ENCODE results near the gene KRT36. TPM values are rescaled to one million over a fixed set of nuclear protein-coding genes. Genes with fewer than 3 reads are reported as not detected.

KRT36 gene
- total RNA-seq, 1 experiment from 2014 or later: not detected

DNA sequence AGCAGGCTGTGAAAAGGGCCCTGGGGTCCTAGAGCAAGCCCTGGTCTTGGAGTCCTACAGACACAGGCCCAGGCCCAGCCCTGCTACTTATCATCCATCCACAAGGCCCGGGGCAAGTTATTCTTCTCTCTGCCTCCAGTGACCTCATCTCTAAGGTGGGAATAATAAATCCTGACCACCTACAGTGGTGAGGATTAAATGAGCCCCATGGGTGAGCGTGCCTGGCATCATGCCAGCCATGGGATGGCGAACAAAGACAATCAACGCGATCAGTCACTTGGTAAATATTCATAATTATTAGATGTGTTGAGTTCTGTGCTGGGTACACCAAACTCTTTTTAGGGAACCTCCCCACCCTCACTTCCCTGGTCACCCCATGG lies 23.4 kb upstream of the KRT36 start:
- no peaks in the 10 kb centered on the region for H3K36me3 Mint-ChIP-seq (ENCODE audit: insufficient read depth, unreplicated experiment)

DNA sequence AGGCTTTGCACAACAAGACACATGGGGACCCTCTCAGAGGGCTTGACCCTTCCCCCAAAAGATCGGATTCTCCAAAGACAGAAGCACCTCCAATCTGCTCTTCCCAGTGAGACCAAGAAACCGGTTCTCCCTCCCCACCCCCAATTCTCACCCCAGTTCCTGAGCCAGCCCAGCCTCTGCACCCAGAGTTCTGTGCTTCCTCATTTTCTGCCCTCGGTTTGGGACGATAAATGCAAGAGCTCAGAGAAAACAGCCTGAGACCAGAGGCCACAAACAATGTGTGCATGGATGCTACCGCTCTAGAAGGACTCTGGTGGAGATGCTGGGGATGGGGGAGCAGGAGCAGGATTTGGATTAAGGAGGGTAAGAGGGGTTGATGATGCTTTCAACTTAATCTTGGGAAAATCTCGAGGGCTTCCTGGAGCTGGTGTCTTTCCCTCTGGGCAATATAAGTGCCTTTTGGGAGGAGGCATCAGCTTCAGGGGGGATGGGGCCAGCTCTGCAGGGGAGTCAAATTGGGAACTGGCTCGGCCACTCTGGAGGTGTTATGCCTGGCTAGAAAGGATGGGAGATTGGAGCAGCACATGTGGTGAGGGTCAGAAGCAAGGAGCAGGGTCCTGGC lies 22.9 kb upstream of the KRT36 start:
- TF ChIP-seq, protein P1, sequence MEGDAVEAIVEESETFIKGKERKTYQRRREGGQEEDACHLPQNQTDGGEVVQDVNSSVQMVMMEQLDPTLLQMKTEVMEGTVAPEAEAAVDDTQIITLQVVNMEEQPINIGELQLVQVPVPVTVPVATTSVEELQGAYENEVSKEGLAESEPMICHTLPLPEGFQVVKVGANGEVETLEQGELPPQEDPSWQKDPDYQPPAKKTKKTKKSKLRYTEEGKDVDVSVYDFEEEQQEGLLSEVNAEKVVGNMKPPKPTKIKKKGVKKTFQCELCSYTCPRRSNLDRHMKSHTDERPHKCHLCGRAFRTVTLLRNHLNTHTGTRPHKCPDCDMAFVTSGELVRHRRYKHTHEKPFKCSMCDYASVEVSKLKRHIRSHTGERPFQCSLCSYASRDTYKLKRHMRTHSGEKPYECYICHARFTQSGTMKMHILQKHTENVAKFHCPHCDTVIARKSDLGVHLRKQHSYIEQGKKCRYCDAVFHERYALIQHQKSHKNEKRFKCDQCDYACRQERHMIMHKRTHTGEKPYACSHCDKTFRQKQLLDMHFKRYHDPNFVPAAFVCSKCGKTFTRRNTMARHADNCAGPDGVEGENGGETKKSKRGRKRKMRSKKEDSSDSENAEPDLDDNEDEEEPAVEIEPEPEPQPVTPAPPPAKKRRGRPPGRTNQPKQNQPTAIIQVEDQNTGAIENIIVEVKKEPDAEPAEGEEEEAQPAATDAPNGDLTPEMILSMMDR (IDR thresholded peaks at IDR 0.05; ENCODE audit: insufficient read depth in 1 of 2, low read depth in 1 of 2, low read length in 1 of 2, severe bottlenecking in 1 of 2, unreplicated experiment in 1 of 2): no peak
- Histone ChIP-seq H3K4me3 (ENCODE audit: low read depth, low read length) (no peak overlapping the region), H3K36me3 (ENCODE audit: control insufficient read depth, insufficient read depth, low read length) (no peaks in the 10 kb centered on the region), H3K4me1 (peaks cover 28% of the 10 kb centered on the region), H3K9me3 (no peaks in the 10 kb centered on the region), H3K27me3 (replicated peaks; ENCODE audit: control insufficient read depth, insufficient read depth, low read length) (no peaks in the 10 kb centered on the region)
- intact Hi-C loops (cut with micrococcal nuclease; ENCODE audit: unreplicated experiment): no loop called here
- no peak overlapping the region for H3K27ac Mint-ChIP-seq (ENCODE audit: unreplicated experiment)
- H3K27me3 Mint-ChIP-seq (ENCODE audit: insufficient read depth, unreplicated experiment): no peaks in the 10 kb centered on the region
- no peaks in the 10 kb centered on the region for H3K9me3 Mint-ChIP-seq (ENCODE audit: unreplicated experiment)
- no peak for DNase-seq
- POLR2A ChIA-PET: interaction anchor here (0.8 kb wide), 1 partner anchor 10 kb away, joined by 3 read pairs; no protein-coding TSS in a partner anchor
- no TSS peak for BruUV-seq (replicated peaks)
- CTCF ChIA-PET: no interaction called here
- peaks cover 1% of the 10 kb centered on the region for H3K36me3 Mint-ChIP-seq (ENCODE audit: insufficient read depth, unreplicated experiment)
- peaks cover 18% of the 10 kb centered on the region for H3K4me1 Mint-ChIP-seq (ENCODE audit: low read depth, unreplicated experiment)
- no peak overlapping the region for H3K4me3 Mint-ChIP-seq (ENCODE audit: unreplicated experiment)

More for the DNA sequence above, 23.4 kb upstream of the KRT36 start:
- Mint-ChIP-seq H3K4me3 (ENCODE audit: unreplicated experiment) (no peak overlapping the region), H3K27me3 (ENCODE audit: insufficient read depth, unreplicated experiment) (no peaks in the 10 kb centered on the region), H3K4me1 (ENCODE audit: low read depth, unreplicated experiment) (peaks cover 18% of the 10 kb centered on the region), H3K9me3 (ENCODE audit: unreplicated experiment) (no peaks in the 10 kb centered on the region), H3K27ac (ENCODE audit: unreplicated experiment) (no peak overlapping the region)
- no peak for DNase-seq
- H3K36me3 ChIP-seq (ENCODE audit: control insufficient read depth, insufficient read depth, low read length): no peaks in the 10 kb centered on the region
- intact Hi-C loops (cut with micrococcal nuclease; ENCODE audit: unreplicated experiment): no loop called here
- no peaks in the 10 kb centered on the region for H3K9me3 ChIP-seq
- peaks cover 24% of the 10 kb centered on the region for H3K4me1 ChIP-seq
- H3K4me3 ChIP-seq (ENCODE audit: low read depth, low read length): no peak overlapping the region
- ChIA-PET POLR2A (interaction anchor here (0.6 to 0.8 kb wide), 2 partner anchors 9 to 79 kb away, joined by 3 read pairs; no protein-coding TSS in a partner anchor), CTCF (interaction anchor here (1.4 to 1.6 kb wide), 2 partner anchors 36 to 150 kb away, joined by 3 to 4 read pairs; no protein-coding TSS in a partner anchor)
- no peaks in the 10 kb centered on the region for H3K27me3 ChIP-seq (replicated peaks; ENCODE audit: control insufficient read depth, insufficient read depth, low read length)
- BruUV-seq (replicated peaks): no TSS peak
- TF ChIP-seq, protein P1 (IDR thresholded peaks at IDR 0.05; ENCODE audit: insufficient read depth in 1 of 2, low read depth in 1 of 2, low read length in 1 of 2, severe bottlenecking in 1 of 2, unreplicated experiment in 1 of 2): no peak

DNA sequence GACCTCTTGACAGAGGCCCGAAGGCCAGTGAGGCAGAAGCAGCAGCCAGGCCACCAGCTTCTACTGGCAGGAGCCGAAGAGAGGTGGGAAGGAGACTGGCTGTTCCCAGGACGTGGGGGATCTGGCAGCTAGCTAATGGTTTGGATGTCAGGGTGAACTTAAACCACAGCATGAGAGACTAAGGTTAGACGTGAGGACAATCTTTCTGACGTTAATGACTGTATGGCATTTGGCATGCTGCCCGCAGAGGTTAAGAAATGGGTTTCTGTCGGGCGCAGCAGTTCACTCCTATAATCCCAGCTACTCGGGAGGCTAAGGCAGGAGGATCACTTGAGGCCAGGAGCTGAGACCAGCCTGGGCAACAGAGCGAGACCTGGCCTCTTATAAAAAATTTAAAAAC lies 22.0 kb upstream of the KRT36 start:
- POLR2A ChIA-PET: no interaction called here
- BruUV-seq (replicated peaks): no TSS peak
- TF ChIP-seq, protein P1 (IDR thresholded peaks at IDR 0.05; ENCODE audit: insufficient read depth in 1 of 2, low read depth in 1 of 2, low read length in 1 of 2, severe bottlenecking in 1 of 2, unreplicated experiment in 1 of 2): no peak
- H3K27me3 Mint-ChIP-seq (ENCODE audit: insufficient read depth, unreplicated experiment): no peaks in the 10 kb centered on the region
- no peaks in the 10 kb centered on the region for H3K9me3 ChIP-seq
- no peak overlapping the region for H3K4me3 ChIP-seq (ENCODE audit: low read depth, low read length)
- no peaks in the 10 kb centered on the region for H3K9me3 Mint-ChIP-seq (ENCODE audit: unreplicated experiment)
- H3K27me3 ChIP-seq (replicated peaks; ENCODE audit: control insufficient read depth, insufficient read depth, low read length): no peaks in the 10 kb centered on the region
- intact Hi-C loops (cut with micrococcal nuclease; ENCODE audit: unreplicated experiment): no loop called here
- CTCF ChIA-PET: no interaction called here
- no peak for DNase-seq
- H3K4me1 ChIP-seq: peaks cover 38% of the 10 kb centered on the region
- H3K36me3 ChIP-seq (ENCODE audit: control insufficient read depth, insufficient read depth, low read length): no peaks in the 10 kb centered on the region
- no peak overlapping the region for H3K4me3 Mint-ChIP-seq (ENCODE audit: unreplicated experiment)
- H3K27ac Mint-ChIP-seq (ENCODE audit: unreplicated experiment): no peak overlapping the region
- H3K4me1 Mint-ChIP-seq (ENCODE audit: low read depth, unreplicated experiment): peaks cover 19% of the 10 kb centered on the region
- peaks cover 6% of the 10 kb centered on the region for H3K36me3 Mint-ChIP-seq (ENCODE audit: insufficient read depth, unreplicated experiment)

All from Caco-2 (cell line).